ENCODE results near the gene EIF2B1.

Gene EIF2B1

DNA sequence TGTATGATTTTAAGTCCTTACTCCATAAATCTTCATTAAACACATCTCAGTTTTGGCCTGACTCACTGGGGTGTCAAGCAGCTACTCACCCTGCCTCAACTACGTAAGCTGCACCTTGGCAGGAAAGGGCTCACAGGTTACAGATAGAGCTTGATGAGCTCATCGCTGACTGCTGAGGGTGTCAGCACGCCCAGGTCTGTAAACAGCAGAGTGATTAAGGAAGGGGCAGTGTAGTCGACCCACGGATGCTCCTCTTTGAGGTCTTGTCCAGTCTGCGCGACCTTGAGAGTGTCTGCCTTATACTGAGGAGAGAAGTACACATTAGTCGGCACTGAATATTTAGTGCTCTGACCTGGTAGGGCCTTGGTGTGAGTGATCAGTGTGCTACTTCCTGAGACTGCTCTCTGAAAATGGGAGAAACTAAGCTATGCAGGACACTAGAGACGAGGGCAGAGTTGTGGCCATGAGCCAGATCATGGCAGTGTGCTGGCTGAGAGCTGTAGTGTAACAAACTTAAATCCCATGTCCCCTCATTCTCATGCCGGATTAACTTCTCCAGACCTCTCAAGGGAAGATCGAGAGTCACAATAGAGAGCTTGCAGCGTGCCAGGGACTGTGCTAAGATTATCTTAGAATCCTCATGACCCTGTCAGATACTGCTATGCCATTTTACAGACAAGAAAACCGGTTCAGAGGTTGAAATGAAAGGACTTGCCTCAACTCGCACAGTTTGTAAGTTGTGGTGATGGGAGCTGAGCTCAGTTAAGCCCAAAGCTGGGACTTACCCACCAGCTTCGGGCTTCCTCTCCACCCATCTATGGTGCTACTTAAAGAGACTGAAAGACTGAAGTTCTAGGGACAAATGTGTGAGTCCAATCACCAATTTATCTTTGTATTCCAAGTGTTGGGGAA, 11.6 kb downstream of the EIF2B1 start:
- no peak for DNase-seq (ENCODE audit: low read depth)
- in situ Hi-C loops (cut with HindIII; ENCODE audit: low sequenced_read_pairs), result no loop called here
- no peak for TF ChIP-seq CTCF (IDR thresholded peaks at IDR 0.05; ENCODE audit: low read depth, low read length, missing control alignments)
- no peak overlapping the region for H3K4me3 ChIP-seq (ENCODE audit: low read depth, low read length)

GRCh38 chr12:123621101-123621500, 12.4 kb downstream of the EIF2B1 start:
- in situ Hi-C loops (cut with HindIII; ENCODE audit: low sequenced_read_pairs), result no loop called here
- no peak overlapping the region for H3K4me3 ChIP-seq (ENCODE audit: low read depth, low read length)
- TF ChIP-seq CTCF (IDR thresholded peaks at IDR 0.05; ENCODE audit: low read depth, low read length, missing control alignments), result no peak
- no peak for DNase-seq (ENCODE audit: low read depth)

GRCh38 chr12:123617580-123617979, 15.9 kb downstream of the EIF2B1 start:
- H3K4me3 ChIP-seq (ENCODE audit: low read depth, low read length), result no peak overlapping the region
- DNase-seq (ENCODE audit: low read depth), result no peak
- no peak for TF ChIP-seq CTCF (IDR thresholded peaks at IDR 0.05; ENCODE audit: low read depth, low read length, missing control alignments)
- in situ Hi-C loops (cut with HindIII; ENCODE audit: low sequenced_read_pairs), result no loop called here

- TF ChIP-seq CTCF (IDR thresholded peaks at IDR 0.05; ENCODE audit: low read depth, low read length, missing control alignments), result no peak
- no peak overlapping the region for H3K4me3 ChIP-seq (ENCODE audit: low read depth, low read length)
- no peak for DNase-seq (ENCODE audit: low read depth)
- in situ Hi-C loops (cut with HindIII; ENCODE audit: low sequenced_read_pairs), result no loop called here
These were observed 16.3 kb downstream of the EIF2B1 start for GRCh38 chr12:123617144-123617543.

- H3K4me3 ChIP-seq (ENCODE audit: low read depth, low read length), result no peak overlapping the region
- in situ Hi-C loops (cut with HindIII; ENCODE audit: low sequenced_read_pairs), result no loop called here
- no peak for TF ChIP-seq CTCF (IDR thresholded peaks at IDR 0.05; ENCODE audit: low read depth, low read length, missing control alignments)
- no peak for DNase-seq (ENCODE audit: low read depth)
These were observed 19.0 kb downstream of the EIF2B1 start for GRCh38 chr12:123614531-123614930.

DNA sequence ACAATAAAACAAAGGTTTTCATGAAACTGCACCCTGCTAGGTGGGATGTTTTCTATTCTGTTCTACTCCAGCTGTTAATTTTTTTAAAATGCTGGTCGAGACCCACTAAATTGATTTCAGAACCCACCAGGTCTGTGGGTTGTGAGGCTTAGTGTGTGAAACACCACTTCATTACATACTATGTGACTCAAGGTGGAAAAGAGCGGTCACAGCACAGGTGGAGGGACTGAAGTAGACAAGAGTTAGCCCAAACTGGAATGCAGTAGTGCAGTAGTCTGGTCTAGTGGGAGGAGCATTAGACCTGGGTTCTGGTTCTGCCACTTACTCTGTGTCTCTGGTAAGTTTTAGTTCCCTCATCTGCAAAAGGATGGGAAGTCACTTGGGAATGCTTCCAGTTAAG, 19.4 kb downstream of the EIF2B1 start:
- in situ Hi-C loops (cut with HindIII; ENCODE audit: low sequenced_read_pairs), result no loop called here
- H3K4me3 ChIP-seq (ENCODE audit: low read depth, low read length), result no peak overlapping the region
- TF ChIP-seq CTCF (IDR thresholded peaks at IDR 0.05; ENCODE audit: low read depth, low read length, missing control alignments), result no peak
- DNase-seq (ENCODE audit: low read depth), result no peak
